ENCODE measurements around the gene CLDN7. TPM values are rescaled to one million over a fixed set of nuclear protein-coding genes. Genes with fewer than 3 reads are reported as not detected.
A peak's percentile ranks its signal among the peaks of the same experiment; 100 is the strongest.

The CLDN7 gene
- total RNA-seq, 1 experiment from 2014 or later, result 286 TPM

- DNase-seq (ENCODE audit: low read depth, low spot score) (no peak), ATAC-seq (no peak)
- H3K27me3 ChIP-seq (ENCODE audit: insufficient read depth, low read length), result no peaks in the 10 kb centered on the region
- ChIA-PET RAD21 (ENCODE audit: low non-redundant PET in 1 of 2, low total read pairs in 2 of 2, uncharacterized antibody in 2 of 2, unreplicated experiment in 2 of 2) (interaction anchor here in 1 of 2 experiments (1.1 kb wide), 1 partner anchor 15 kb away, joined by 3 read pairs; no protein-coding TSS in a partner anchor), POLR2A (interaction anchor here (0.7 to 2.6 kb wide), 2 partner anchors 16 to 73 kb away, joined by 3 to 19 read pairs; partner anchors contain the start of genes ACADVL and DLG4), CTCF (interaction anchor here (1.8 kb wide), 1 partner anchor 15 kb away, joined by 5 read pairs; no protein-coding TSS in a partner anchor)
- peaks cover 80% of the 10 kb centered on the region for H3K79me2 ChIP-seq (ENCODE audit: insufficient read depth, low read length)
- H4K20me1 ChIP-seq (ENCODE audit: insufficient read depth), result peaks cover 4% of the 10 kb centered on the region; the same call in 1 of the 2 replicates
- H3K4me1 ChIP-seq (ENCODE audit: control insufficient read depth in 1 of 2, insufficient read depth in 2 of 2, low read length in 2 of 2), result peaks cover 38 to 67% of the 10 kb centered on the region in 2 experiments
- no peaks in the 10 kb centered on the region for H3K9me2 ChIP-seq (ENCODE audit: insufficient read depth)
- peaks cover 24 to 32% of the 10 kb centered on the region in 2 experiments for H3K36me3 ChIP-seq (ENCODE audit: control insufficient read depth in 1 of 2, insufficient read depth in 2 of 2, low read length in 2 of 2)
- H3K27ac ChIP-seq (ENCODE audit: low read depth, low read length), result peak overlapping the region; percentile 92
- no peak overlapping the region for H3K9ac ChIP-seq (ENCODE audit: low read length)
- no peaks in the 10 kb centered on the region for H3K9me3 ChIP-seq (ENCODE audit: control insufficient read depth in 1 of 2, insufficient read depth in 1 of 2, low read depth in 1 of 2, low read length in 2 of 2)
- intact Hi-C loops (cut with micrococcal nuclease), result no loop called here
- TF ChIP-seq, protein P1, sequence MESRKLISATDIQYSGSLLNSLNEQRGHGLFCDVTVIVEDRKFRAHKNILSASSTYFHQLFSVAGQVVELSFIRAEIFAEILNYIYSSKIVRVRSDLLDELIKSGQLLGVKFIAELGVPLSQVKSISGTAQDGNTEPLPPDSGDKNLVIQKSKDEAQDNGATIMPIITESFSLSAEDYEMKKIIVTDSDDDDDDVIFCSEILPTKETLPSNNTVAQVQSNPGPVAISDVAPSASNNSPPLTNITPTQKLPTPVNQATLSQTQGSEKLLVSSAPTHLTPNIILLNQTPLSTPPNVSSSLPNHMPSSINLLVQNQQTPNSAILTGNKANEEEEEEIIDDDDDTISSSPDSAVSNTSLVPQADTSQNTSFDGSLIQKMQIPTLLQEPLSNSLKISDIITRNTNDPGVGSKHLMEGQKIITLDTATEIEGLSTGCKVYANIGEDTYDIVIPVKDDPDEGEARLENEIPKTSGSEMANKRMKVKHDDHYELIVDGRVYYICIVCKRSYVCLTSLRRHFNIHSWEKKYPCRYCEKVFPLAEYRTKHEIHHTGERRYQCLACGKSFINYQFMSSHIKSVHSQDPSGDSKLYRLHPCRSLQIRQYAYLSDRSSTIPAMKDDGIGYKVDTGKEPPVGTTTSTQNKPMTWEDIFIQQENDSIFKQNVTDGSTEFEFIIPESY (IDR thresholded peaks at IDR 0.05; ENCODE audit: extremely low read depth, insufficient replicate concordance, low read length), result no peak
- peak; percentile 26; the same call in 1 of the 2 replicates for TF ChIP-seq POLR2AphosphoS5 (IDR thresholded peaks at IDR 0.05; ENCODE audit: low read depth, low read length)
- peak overlapping the region; percentile 83; the same call in 1 of the 2 replicates for H3K4me2 ChIP-seq (ENCODE audit: low read length)
- no TSS peak for BruUV-seq (replicated peaks)
- no peak overlapping the region for H3K4me3 ChIP-seq (replicated peaks in 1 of 2; ENCODE audit: low read depth in 1 of 2, low read length in 2 of 2)
- no peak overlapping the region for H2AFZ ChIP-seq (ENCODE audit: low read depth, low read length, poor library complexity, severe bottlenecking)
Observed at GRCh38 chr17:7235693-7236665, 26.3 kb downstream of the CLDN7 start.

Data from HCT116 (cell line).